Fibroblast of lung (primary cell): Measurements from ENCODE around the gene VWA7. TPM values are rescaled to one million over a fixed set of nuclear protein-coding genes. Genes with fewer than 3 reads are reported as not detected.

Source experiments
- DNase-seq, 2 donors: peaks; one replicate each; pipeline versions ENCODE4 v3.0.0 to v3.0.0-alpha.2; 2010; ENCODE audit warnings: low read depth in 2 of 2
- H2AFZ ChIP-seq: 2 replicates; pipeline ENCODE4 v1.5.1; 2012; ENCODE audit warnings: low read length, control low read depth, inconsistent platforms
- H3K27ac ChIP-seq: 2 replicates; pipeline ENCODE4 v1.5.1; 2011; ENCODE audit warnings: low read length, control low read depth; ENCODE audit not compliant: insufficient read depth
- H3K27me3 ChIP-seq: 2 replicates; pipeline ENCODE4 v1.5.1; 2011; ENCODE audit warnings: mild to moderate bottlenecking, low read length; ENCODE audit not compliant: control insufficient read depth, insufficient read depth
- H3K36me3 ChIP-seq: 2 replicates; pipeline ENCODE4 v1.5.1; 2011; ENCODE audit warnings: low read length; ENCODE audit not compliant: control insufficient read depth, insufficient read depth
- H3K4me1 ChIP-seq: 2 replicates; pipeline ENCODE4 v1.5.1; 2011; ENCODE audit warnings: low read length; ENCODE audit not compliant: control insufficient read depth, insufficient read depth; ENCODE audit errors: extremely low read depth
- H3K4me2 ChIP-seq: 2 replicates; pipeline ENCODE4 v1.5.1; 2011; ENCODE audit warnings: low read length, control low read depth; ENCODE audit not compliant: insufficient read depth; ENCODE audit errors: extremely low read depth
- H3K4me3 ChIP-seq, 4 experiments: fragments of 200-600 bp in 1 of 4; sonication (generic) in 1 of 4; replicated peaks in 1 of 4; 2 replicates each; pipeline ENCODE4 v1.5.1; 2011 to 2016; ENCODE audit warnings: low read length in 4 of 4, low read depth in 3 of 4, mild to moderate bottlenecking in 3 of 4, control low read depth in 2 of 4, inconsistent platforms in 1 of 4, mixed read lengths in 1 of 4; ENCODE audit not compliant: insufficient read depth in 1 of 4; ENCODE audit errors: control extremely low read depth in 1 of 4
- H3K79me2 ChIP-seq: 2 replicates; pipeline ENCODE4 v1.5.1; 2012; ENCODE audit warnings: mild to moderate bottlenecking, low read length, inconsistent platforms; ENCODE audit not compliant: control insufficient read depth, insufficient read depth
- H3K9ac ChIP-seq: 2 replicates; pipeline ENCODE4 v1.5.1; 2011; ENCODE audit warnings: mild to moderate bottlenecking, low read length, control low read depth; ENCODE audit not compliant: insufficient read depth
- H3K9me3 ChIP-seq: 2 replicates; pipeline ENCODE4 v1.5.1; 2012; ENCODE audit warnings: low read depth, low read length; ENCODE audit not compliant: control insufficient read depth, insufficient read depth
- H4K20me1 ChIP-seq: 2 replicates; pipeline ENCODE4 v1.5.1; 2011; ENCODE audit warnings: low read length; ENCODE audit not compliant: control insufficient read depth, insufficient read depth; ENCODE audit errors: extremely low read depth
- CTCF ChIP-seq, 2 donors: IDR thresholded peaks in 1 of 2; conservative IDR thresholded peaks in 1 of 2; 1 replicate in 1 of 2; 2 replicates in 1 of 2; pipeline ENCODE4 v1.5.1; 2011 to 2012; ENCODE audit warnings: low read length in 2 of 2, control low read depth in 1 of 2, inconsistent platforms in 1 of 2, low read depth in 1 of 2, mild to moderate bottlenecking in 1 of 2
- EZH2 ChIP-seq: IDR thresholded peaks from 2 replicates; pipeline ENCODE4 v1.5.1; 2012; ENCODE audit warnings: low read length, control low read depth, mild to moderate bottlenecking; ENCODE audit errors: missing control alignments
- polyA plus RNA-seq, 2 donors: library from polyadenylated mRNA; depleted of rRNA in 1 of 2; stranded (reverse) in 1 of 2; unstranded in 1 of 2; fragments of >200 nt; gene quantifications; 2 replicates each; pipeline ENCODE4 v1.2.1, GENCODE V29; 2011 to 2012; ENCODE audit warnings: missing spikeins in 1 of 2
- total RNA-seq: library from RNA; depleted of rRNA; stranded (reverse); fragments of >200 nt; gene quantifications from 2 replicates; pipeline ENCODE4 v1.2.1, GENCODE V29; 2014

The VWA7 gene
- total and polyA plus RNA-seq, 2 donors (not counting 1 experiment from before 2014, with no cell fraction given), result 0.16 to 0.66 TPM

GRCh38 chr6:31734821-31735406, 42.2 kb downstream of the VWA7 start:
- Histone ChIP-seq H3K36me3 (peaks cover 24% of the 10 kb centered on the region), H3K4me2 (peak overlapping the region; percentile 97), H3K27ac (peak overlapping the region; percentile 88), H3K27me3 (no peaks in the 10 kb centered on the region), H3K79me2 (peaks cover 46% of the 10 kb centered on the region), H2AFZ (no peak overlapping the region), H3K4me3 (peak overlapping the region; percentile 89 to 99 (median 97)), H3K4me1 (peaks cover 35% of the 10 kb centered on the region), H4K20me1 (no peaks in the 10 kb centered on the region), H3K9ac (peak overlapping the region; percentile 77), H3K9me3 (no peaks in the 10 kb centered on the region)
- DNase-seq, result peak; percentile 21 to 73
- no peak for TF ChIP-seq EZH2
- no peak for TF ChIP-seq CTCF (conservative IDR thresholded peaks at IDR 0.05 in 1 of 2, IDR thresholded peaks at IDR 0.05 in 1 of 2; ENCODE audit: low read depth in 1 of 2, low read length in 2 of 2)

- Histone ChIP-seq H4K20me1 (no peaks in the 10 kb centered on the region), H3K4me3 (peak overlapping the region; percentile 89 to 99 (median 97)), H2AFZ (no peak overlapping the region), H3K4me2 (peak overlapping the region; percentile 97), H3K36me3 (peaks cover 24% of the 10 kb centered on the region), H3K4me1 (peaks cover 34% of the 10 kb centered on the region), H3K27ac (peak overlapping the region; percentile 88), H3K79me2 (peaks cover 45% of the 10 kb centered on the region), H3K9me3 (no peaks in the 10 kb centered on the region), H3K9ac (peak overlapping the region; percentile 77), H3K27me3 (no peaks in the 10 kb centered on the region)
- no peak for TF ChIP-seq CTCF (conservative IDR thresholded peaks at IDR 0.05 in 1 of 2, IDR thresholded peaks at IDR 0.05 in 1 of 2; ENCODE audit: low read depth in 1 of 2, low read length in 2 of 2)
- no peak for TF ChIP-seq EZH2
- no peak for DNase-seq
Measured at GRCh38 chr6:31734247-31734820, 42.8 kb downstream of the VWA7 start.

- H3K9ac ChIP-seq, result no peak overlapping the region
- H3K4me1 ChIP-seq, result peaks cover 33% of the 10 kb centered on the region
- TF ChIP-seq EZH2 (no peak), CTCF (conservative IDR thresholded peaks at IDR 0.05 in 1 of 2, IDR thresholded peaks at IDR 0.05 in 1 of 2; ENCODE audit: low read depth in 1 of 2, low read length in 2 of 2) (no peak)
Measured at GRCh38 chr6:31733734-31734133, 43.4 kb downstream of the VWA7 start.

More at GRCh38 chr6:31733734-31734133, 43.4 kb downstream of the VWA7 start:
- Histone ChIP-seq H3K27ac (peak overlapping the region; percentile 88), H3K27me3 (no peaks in the 10 kb centered on the region), H3K4me2 (peak overlapping the region; percentile 97), H3K4me3 (peak overlapping the region; percentile 8 to 99 (median 94)), H3K9me3 (no peaks in the 10 kb centered on the region), H3K36me3 (peaks cover 24% of the 10 kb centered on the region), H3K79me2 (peaks cover 50% of the 10 kb centered on the region), H2AFZ (no peak overlapping the region), H4K20me1 (no peaks in the 10 kb centered on the region)
- no peak for DNase-seq
